Inflammatory macrophage (primary cell): Measurements from ENCODE around the gene ZBTB5.

Source experiments
- DNase-seq, 2 donors: peaks; one replicate each; pipeline ENCODE4 v3.0.0-alpha.2; 2020 to 2022

Gene ZBTB5

DNA sequence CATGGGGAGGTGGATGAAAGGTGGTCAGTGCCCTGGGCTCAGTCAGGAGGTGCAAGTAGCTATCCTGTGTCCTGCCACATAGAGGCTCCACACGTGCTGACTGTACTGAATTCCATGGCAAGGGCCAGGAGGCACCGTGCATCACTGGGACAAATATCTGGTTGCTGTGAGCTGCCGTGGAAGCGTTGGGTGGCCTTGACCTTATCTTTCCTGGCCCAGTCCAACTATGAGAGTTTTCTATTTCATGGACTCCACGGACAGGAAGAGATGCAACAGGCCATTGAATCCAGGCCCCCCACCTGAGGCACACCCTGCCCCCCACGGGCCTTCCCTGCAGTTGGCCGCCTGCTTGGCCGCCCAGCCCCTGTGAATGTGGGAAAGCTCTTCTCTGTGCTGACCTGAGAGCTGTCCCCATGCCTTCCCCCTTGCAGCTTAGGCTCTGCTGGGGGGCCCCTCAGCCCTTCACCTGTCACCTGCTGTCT is 41.0 kb downstream of the ZBTB5 start:
- DNase-seq = no peak

GRCh38 chr9:37423508-37423907 is 41.7 kb downstream of the ZBTB5 start:
- no peak for DNase-seq

- peak; percentile 92 for DNase-seq
These were observed 42.8 kb downstream of the ZBTB5 start, which contains the start of gene GRHPR for GRCh38 chr9:37422289-37423104. Gene GRHPR (plus strand): TSS chr9:37422696. CDS start chr9:37422751, 55 bp downstream.

- DNase-seq = peak in 1 of 2 donors; percentile 63
These were observed 43.3 kb downstream of the ZBTB5 start for GRCh38 chr9:37421914-37422288.

DNA sequence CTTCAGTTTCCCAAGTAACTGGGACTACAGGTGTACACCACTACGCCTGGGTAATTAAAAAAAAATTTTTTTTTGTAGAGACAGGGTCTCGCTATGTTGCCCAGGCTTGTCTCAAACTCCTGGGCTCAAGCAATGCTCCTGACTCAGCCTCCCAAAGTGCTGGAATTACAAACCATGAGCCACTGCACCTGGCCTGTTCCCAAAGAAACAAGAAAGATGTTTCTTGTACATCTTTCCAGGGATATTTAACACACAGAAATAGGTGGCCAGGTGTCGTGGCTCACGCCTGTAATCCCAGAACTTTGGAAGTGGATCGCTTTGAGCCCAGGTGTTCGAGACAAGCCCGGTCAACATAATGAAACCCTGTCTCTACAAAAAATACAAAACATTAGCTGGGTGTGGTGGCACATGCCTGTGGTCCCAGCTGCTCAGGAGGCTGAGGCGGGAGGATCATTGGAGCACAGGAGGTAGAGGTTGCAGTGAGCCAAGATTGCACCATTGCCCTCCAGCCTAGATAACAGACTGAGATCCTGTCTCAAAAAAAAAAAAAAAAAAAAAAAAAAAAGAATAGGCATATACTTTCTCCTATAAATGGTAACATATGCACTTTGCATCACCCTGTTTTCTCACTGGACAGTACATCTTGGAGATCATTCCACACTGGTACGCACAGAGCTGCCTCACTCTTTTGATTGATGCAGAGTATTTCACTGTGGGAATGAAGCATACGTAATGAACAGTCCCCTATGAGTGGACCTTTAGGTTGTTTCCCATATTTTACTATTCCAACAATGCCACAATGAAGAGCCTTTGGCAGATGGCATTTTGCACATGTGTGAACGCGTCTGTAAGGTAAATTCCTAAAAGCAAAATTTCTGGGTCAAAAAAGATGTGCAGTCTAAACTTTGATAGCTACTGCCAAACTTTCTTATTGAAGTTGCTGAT is 44.7 kb downstream of the ZBTB5 start:
- no peak for DNase-seq

DNA sequence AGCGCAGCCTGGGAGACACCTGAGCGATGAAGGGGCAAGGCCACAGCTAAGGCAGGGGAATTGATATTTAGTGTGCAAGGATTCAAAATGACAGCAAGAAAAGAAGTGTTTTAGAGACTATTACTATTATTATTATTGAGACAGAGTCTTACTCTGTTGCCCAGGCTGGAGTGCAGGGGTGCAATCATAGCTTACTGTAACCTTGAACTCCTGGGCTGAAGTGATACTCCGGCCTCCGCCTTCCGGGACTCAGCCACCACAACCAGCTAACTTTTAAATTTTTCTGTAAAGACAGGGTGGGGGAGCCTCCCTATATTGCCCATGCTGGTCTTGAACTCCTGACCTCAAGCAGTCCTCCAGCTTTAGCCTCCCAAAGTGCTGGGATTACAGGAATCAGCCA is 46.0 kb downstream of the ZBTB5 start:
- DNase-seq = no peak

- no peak for DNase-seq
These were observed 47.2 kb downstream of the ZBTB5 start for GRCh38 chr9:37417857-37418618.

- no peak for DNase-seq
These were observed 47.9 kb downstream of the ZBTB5 start for GRCh38 chr9:37417252-37417803.

GRCh38 chr9:37415011-37415719 is 50.1 kb downstream of the ZBTB5 start:
- DNase-seq = peak; percentile 66 to 69

DNA sequence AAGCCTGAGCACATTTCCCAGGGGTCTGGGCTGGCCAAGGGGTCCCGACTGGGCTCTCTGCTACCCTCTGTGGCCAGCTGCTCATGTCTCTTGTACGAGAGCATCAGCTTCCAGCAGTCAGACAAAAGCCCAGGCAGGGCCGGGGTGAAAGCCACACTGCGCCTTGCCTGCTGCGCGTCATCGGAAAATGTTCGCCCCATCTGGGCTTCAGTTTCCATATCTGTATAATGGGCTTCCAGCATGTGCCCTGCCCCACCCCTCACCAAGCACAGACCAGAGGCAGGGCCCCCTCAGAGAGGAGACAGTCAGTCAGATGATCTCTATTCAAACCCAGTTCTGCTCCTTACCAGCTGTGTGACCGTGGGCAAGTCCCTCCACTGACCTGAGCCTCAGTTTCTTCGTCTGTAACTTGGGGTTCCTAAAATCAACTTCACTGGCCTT is 50.7 kb downstream of the ZBTB5 start:
- DNase-seq = no peak

DNA sequence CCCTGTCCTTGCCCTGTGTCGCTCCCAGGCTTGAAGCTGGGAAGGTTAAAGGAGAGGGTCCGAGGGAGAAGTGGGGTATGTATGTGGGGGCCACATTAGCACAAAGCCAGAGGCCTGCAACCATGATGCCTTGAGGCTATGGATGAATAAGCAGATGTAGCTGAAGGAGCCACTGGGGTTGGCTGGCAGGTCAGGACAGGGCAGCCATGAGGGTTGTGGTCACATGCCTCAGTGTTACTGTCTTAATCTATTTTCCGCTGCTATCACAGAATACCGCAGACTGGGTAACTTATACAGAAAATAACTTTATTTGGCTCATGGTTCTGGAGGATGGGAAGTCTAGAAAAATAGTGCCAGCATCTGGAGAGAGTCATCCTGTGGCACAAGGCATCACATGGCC is 51.9 kb downstream of the ZBTB5 start:
- DNase-seq = no peak

DNA sequence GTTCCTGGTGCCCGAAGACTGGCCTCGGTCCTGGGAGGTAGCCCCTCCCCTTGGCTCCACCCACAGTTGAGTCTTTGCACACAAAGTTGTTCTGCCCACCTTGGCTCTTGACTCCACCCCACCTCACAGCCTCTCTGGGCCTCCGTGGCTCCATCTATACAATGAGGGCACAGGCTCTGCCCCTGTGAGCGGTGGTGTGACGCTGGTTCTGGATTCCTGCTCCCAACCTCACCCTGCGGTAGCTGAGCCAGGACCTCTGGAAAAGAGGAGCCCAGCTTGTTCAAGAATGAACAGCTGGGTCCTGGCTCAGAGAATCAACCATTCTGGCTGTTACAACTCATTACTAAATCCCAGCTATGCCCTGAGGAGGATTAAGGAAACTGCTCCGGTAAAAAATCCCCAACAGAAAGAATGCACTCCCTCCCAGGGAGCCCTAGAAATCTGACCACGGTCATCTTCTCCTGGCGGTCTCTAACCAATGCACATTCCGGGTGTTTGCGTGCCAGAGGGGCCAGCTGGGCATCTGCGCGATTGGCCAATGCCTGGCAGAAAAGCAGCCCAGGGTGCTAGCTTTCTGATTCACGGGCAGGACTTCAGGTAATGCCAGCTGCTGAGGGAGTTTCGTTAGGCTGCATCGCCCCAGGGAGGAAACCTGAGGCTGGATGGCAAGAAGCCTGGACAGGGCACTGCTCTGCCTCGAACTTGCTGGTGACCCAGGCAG is 52.7 kb downstream of the ZBTB5 start:
- DNase-seq = no peak

GRCh38 chr9:37410969-37411785 is 54.1 kb downstream of the ZBTB5 start:
- no peak for DNase-seq

DNA sequence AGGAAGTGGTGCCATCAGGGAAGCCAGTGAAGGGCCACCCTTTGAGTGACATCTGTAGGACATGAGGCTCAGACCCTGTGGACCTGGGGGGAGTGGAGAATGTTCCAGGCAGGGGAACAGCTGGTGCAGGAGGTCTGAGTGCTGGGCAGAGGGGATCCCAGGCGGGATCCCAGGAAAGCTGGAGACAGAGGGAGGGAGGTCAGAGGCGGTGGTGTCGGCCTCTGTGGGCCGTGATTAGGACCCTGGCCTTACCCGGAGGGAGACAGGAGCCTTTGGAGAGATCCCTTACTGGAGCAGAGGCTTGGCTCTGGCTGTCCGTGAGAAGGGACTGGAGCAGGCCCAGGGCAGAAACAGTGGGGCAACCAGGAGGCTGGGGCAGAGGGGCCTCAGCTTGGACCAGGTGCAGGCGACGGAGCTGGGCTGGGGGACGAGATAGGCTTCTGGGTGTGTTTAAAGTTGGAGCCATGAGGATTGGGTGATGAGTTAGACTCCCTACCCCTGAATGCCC is 54.8 kb downstream of the ZBTB5 start:
- DNase-seq = no peak

GRCh38 chr9:37408933-37409710 is 56.1 kb downstream of the ZBTB5 start:
- no peak for DNase-seq

GRCh38 chr9:37407468-37407867 is 57.8 kb downstream of the ZBTB5 start:
- no peak for DNase-seq

- DNase-seq = no peak
These were observed 58.4 kb downstream of the ZBTB5 start for GRCh38 chr9:37406603-37407401.
